Astrocyte (in vitro differentiated cells and primary cell): ENCODE measurements around the gene SECISBP2.

ENCODE experiments used
- CTCF ChIP-seq: IDR thresholded peaks from 2 replicates; pipeline ENCODE4 v1.5.1; 2011; ENCODE audit warnings: low read depth, mild to moderate bottlenecking, inconsistent platforms, low read length, moderate library complexity; ENCODE audit not compliant: insufficient read depth
- EZH2 ChIP-seq: IDR thresholded peaks from 2 replicates; pipeline ENCODE4 v1.6.1; 2012; ENCODE audit warnings: mild to moderate bottlenecking, low read length, inconsistent platforms; ENCODE audit not compliant: insufficient read depth

- TF ChIP-seq EZH2 (no peak), CTCF (no peak)
Measured at GRCh38 chr9:89383030-89383720, 64.9 kb downstream of the SECISBP2 start.
